GM18511 (cell line): Measurements from ENCODE around the gene RBSN.

Source experiments
- ATAC-seq: cut with Tn5 transposase; IDR thresholded peaks from one replicate; pipeline ENCODE4 v1.9.1; 2021; ENCODE audit warnings: mild to moderate bottlenecking, moderate library complexity; ENCODE audit not compliant: unreplicated experiment

RBSN gene

DNA sequence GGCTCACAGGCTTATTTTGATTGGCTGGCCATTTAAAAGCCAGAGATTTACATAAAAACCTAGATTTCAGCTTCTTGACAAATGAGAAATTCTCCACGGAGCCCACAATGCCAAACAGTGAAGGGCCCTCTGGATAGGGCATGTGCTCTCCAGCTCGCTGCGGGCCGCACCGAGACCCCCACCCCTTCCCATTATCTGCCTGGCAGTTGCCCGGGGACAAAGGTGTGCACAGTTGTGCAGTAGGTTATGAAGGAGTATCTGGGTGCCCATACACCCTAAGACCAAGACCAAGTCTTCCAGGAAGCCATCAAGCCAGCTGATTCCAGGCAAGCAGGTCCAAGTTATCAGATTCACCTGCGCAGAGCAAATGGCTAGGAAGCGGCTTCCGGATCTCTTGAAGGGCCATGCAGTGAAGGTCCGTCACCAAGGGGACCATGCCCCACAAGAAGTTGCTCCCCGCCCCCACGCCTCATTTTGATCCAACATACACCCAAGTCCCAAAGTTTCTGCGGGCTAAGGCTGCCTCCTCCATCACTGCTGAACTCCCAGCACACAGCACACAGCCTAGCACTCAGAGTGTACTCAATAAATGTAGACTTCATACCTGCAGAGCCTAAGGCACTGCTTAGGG lies 35.2 kb downstream of the RBSN start:
- ATAC-seq: no peak

DNA sequence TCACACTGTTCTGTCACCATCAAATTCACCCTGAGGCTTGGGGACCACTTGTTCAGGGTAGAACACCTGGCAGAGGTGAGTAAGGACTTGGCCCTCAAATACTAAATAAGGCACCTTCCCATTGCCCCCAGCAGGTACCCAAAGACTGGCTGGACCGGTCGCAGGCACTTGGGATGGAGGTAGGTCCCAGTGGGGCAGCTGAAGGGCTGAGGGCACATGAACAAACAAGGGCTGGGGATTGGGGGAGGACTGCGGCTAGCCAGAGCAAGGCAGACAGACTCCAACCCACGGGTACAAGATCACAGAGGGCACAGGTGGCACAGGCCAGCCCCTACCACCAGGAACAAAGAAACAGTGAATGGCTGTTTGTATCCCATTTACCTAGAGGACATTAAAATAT lies 35.7 kb downstream of the RBSN start:
- no peak for ATAC-seq

DNA sequence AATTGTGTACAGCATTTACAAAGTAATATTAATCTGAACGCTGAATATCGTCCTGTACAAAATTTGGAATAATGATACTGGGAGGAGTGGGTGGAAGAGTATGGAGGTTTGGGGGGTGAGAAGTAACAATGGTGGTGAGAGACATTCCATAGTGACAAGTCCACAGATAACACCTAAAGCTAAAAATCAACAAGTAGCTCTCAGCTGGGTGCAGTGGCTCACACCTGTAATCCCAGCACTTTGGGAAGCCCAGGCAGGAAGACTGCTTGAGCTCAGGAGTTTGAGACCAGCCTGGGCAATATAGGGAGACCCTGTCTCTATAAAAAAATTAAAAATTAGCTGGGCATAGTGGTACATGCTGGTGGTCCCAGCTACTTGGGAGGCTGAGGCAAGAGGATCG lies 38.9 kb downstream of the RBSN start:
- no peak for ATAC-seq

DNA sequence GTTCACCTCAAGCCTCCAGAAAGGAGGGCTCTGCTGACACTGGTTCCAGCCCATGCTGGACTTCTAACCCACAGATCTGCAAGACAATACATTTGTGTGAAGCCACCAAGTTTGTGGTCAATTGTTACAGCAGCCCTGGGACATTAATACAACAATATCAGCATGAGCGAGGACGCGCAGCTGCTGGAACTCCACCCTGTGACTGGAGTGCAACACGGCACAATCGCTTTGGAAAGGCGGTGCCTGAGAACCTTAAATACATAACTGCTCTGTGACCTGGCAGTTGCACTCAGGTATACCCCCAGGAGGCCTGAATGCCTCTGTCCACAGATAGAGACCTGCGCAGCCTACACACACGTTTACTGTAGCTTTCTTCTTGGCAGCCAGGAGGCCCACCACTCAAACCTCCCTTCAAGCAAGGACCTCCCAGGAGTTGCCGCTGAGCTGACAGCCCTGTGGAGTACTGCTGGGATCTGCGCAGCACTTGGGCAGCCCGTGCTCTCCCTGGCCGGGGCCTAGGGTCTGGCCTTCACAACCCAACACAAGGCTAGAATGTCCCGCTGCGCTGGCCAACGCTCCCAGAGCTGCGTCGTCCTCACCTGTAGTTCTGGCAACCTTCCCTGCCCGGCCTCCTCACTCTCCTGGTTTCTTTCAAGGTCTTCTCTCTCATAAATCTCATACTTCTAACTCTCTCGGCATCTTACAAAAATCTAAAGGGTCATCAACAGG lies 42.1 kb downstream of the RBSN start:
- ATAC-seq: no peak

DNA sequence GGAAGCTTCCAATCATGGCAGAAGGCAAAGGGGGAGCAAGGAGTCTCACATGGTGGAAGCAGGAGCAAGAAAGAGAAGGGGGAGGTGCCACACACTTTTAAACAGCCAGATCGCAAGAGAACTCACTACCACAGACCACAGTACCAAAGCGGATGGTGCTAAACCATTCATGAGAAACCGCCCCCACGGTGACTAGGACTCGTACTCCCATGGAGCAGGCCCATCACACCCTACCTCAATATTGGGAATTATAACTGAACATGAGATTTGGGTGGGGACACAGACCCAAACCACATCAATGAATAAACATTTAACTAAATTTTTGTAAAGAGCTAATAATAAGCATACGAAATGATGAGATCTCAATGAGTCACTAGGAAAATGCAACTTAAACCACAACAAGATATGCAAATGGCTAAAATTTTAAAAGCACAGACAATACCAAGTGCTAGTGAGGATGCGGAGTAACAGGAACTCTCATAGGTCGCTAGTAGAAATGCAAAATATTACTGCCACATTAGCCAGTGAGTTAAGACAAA lies 43.9 kb downstream of the RBSN start:
- ATAC-seq: peak; percentile 45

DNA sequence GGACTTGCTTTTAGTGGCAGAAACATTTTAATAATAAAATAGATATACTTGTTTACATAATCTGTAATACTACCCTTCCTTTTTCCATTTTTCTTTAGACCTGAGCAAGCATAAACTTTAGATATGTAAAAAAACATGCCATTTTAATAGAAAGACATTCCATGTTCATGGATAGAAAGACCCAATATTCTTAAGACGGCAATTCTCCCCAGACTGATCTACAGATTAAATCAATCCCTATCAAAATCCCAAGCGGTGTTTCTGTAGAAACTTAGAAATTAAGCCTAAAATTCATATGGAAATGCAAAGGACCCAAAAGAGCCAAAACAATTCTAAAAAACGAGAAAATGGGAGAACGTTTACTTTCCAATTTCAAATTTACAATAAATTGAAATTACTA lies 45.4 kb downstream of the RBSN start:
- ATAC-seq: no peak

DNA sequence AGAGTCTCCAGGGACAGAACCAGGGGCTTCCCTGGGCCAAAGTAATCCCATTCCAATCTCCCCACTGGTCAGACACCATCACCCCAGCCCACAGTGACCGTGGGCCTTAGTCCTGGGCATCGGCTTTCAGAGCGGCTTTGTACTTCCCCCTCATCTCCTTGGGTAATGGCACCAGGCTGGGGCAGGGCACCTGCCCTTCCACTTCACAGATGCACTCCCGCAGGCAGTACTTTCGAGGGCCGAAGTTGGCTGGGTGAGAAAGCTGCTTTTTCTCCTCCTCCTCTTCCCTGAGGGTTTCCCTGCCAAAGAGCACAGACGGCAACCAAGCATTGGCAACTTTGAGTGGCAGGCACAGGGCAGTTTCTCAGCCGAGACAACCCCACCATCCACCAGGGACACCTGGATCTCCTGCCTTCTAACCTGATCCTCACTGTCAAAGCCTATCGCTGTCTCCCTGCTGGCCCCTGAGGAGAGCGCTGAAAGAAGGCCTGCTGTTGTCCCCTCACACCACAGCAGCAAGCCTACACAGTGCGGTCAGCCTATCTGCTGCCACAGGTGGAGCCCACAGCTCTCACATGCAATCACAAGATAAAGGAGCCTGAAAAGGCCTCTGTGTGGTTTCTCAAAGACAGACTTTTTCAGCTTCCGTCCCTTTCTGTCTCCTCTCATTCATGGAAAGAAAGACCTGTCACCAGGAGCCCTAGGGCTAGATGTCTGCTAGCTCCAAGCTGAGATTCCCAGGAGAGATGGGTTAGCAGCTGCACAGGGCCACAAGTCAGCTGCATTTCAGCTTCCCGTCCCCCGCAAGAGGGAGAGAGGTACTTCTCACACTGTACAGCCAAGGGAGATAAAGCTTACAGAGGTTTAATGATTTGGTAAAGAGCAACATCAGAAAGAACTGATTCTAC lies 46.4 kb downstream of the RBSN start:
- no peak for ATAC-seq

DNA sequence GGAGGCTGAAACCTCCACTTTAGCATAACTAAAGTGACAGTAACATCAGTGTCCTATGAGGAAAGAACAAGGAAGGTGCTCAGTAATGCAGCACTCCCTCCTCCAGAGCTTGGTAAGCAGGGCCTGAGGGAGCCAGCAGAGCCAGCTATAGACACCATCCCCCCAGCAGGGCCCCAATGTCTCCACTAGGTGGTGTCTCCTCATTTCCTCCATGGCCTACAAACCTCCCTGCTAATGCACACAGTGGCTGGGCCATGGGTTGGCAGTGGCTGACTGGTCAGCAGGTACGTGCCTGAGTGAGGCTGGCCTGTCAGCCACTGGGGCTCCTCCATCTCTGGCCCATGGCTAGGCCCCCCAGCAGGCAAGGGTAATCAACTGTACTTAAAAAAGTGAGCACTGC lies 47.4 kb downstream of the RBSN start:
- peak; percentile 49 for ATAC-seq

DNA sequence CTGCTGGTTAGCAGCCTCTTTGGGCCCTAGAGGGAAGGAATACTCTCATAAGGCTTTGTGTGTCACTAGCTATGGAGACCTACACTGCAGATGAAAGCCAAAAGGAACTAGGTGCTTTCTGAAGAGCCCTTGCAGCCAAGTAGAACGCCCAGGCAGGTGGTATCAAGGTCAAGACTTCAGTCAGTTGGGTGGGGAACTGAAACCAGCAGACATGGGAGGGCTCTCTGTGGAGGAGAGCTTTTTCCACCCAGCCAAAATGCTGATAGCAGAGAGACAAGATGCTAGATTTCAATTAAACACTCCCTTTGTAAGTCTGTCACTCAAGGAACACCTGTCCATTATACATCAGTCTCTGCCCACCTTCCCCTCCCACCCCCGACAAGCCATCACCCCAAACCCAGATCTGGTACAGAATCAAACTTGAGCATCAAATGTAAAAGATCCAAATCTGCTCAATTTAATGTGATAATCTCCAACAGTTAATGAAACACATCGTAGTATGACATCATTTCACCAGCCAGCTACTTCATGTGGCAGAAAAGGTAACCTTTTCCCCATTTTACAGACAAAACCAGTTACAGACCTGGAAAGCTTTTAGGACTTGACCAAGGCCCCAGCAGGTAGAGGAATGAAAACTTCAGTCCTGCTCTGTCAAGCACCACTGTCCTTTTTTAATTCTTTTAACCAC lies 48.4 kb downstream of the RBSN start:
- peak; percentile 91 for ATAC-seq

DNA sequence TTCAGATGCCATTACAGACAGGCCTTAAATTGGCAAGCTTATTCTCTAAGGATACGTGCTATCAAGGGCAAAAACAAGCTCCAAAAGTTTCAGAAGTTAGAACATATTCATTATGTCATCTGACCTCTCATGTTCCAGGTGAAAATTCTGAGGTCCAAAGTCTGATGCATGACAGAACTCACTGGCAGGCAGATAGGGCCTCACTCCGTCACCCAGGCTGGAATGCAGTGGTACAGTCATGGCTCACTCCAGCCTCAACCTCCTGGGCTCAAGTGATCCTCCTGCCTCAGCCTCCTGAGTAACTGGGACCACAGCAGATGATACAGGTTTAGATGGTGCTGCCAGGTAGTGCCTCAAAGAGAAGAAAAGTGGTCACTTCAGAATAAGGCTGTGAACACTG lies 49.4 kb downstream of the RBSN start:
- no peak for ATAC-seq

DNA sequence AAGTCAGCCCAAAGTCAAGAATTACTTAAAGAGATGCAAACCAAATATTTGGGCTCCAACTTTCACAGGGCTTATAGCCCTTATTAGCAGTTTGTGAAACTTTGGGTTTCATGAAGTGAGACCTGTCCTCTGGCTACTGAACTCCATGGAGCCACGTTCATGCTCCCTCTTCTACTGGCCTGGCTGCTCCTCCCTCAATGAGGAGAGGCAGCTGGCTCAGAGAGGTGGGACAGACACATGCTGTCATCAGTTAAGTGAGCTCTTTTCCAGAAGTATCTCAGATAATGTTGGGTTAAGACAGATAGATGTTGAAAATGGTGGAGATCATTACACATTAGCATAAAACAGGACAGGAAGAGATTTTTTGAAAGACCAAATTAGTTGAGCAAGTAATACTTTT lies 53.3 kb downstream of the RBSN start:
- ATAC-seq: no peak

DNA sequence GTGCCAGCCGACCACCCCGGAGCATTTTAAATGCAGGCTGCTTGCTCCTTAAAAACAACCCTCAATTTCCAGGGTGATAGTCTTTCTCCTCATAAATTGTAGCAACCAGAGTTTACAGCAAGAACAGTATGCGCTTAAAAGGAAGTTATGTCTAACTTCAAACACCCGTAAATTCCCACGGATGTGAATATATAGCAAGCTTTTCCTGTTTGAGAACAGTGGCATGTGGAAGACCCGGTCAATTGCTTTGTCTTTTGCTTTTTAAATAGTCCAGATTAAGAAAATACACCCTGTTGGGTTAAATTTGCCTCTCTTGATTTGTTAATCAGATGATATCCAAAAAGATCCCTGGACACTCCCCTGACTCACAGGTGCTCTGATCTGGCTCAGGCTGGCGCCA lies 54.6 kb downstream of the RBSN start:
- ATAC-seq: no peak

DNA sequence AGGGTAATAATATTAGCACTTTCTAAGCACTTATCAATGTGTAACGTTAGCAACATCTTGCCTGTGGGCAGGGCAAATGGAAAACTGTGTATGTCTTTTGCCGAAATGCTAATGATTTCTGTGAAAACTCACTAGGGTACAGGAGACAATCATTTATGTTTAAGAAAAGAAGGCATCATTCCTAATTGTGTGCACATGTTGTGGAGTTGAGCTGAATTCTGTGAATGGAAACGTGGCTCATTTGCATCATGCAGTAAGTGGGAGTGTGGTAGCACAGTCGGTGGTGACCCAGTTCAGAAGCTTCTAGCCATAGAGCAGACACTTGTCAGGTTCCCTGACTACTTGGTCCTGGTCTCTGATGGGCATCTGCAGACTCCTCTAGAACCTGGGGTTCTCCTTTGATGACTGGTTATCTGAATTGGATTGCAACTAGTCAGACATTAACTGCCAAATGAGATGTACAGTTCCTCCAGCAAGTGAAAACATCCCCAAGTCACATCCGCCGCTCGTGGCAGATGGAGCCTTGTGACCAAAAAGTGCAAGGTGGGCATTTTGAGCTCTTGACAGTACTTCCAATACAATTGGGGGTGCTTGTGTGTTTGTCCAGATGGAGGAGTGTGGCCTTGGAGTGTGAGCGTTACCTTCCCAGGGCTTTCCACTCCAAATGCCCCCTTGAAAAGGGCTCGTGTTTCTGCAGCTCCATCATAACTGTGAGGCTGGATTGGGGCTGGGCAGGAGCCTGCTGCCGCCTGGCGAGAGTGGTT lies 55.4 kb downstream of the RBSN start:
- no peak for ATAC-seq

DNA sequence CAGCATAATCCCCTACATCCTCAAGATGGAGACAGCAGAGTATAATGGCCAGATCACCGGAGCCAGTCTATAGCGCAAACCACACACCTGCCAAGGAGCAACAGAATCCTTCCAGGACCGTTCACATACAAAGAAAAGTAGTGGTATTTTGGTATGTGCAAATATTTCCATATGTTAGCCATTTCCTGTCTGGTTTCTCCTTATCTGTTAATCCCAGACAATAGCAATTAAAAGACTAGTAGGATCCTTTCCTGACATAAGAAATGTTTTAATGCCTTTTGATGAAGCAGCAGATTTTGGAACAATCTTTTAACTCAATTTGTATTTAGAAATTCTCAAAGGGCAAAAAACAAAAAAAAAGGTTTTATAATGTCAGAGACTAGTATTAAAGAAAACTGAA lies 56.0 kb downstream of the RBSN start:
- ATAC-seq: no peak

DNA sequence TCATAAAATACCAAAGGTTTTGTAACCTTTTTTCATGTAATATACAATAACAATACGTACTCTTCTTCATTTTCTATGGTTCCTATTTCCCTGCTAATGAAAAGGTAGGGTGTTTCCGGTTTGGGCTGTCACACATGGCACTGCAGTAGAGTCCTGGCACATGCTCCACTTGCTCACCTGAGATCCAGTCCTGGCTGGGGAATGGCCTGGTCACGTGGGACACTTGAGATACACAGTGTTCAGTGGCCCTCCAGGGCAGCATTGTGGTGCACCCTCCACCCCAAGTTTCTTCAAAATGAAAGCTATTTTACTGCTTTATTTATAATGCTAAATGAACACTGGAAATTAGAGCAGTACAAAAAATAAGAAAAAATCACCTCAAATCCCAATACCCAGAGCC lies 57.0 kb downstream of the RBSN start:
- no peak for ATAC-seq

DNA sequence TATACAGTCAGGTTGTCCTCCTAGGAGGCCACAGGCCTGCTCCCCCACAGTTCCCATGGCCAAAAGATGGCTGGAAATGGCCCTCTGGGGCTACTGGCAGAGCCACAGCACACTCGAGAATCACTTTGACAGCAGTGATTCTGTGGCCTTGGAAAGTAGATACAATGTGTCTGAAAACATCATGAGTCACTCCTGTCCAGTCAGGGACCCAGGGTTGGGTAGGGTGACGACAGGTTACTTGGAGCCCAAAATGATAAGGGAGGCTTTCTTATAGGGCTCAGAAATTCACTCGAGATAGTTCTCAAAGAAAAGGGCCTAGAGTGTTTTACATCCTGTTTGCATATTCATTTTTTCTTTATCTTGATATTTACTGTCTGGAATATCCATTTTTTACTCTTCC lies 58.1 kb downstream of the RBSN start:
- no peak for ATAC-seq

DNA sequence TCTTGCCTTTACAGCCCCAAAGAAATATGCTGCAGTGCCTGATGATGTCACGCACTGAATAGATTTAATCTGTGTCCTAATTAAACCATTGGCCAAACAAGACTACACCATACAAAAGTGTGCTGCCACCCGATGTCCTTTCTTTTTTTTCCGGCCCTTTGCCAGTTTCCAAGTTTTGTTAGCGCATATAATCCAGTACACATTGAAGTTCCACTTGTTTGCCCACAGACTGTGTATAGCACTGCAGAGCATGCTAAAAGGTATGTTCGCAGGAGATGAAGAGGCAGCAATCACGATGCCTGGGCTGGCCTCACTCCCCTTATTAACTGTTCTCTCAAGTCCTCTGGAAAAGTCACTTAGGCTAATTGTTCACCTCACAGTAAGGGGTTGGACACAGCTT lies 60.6 kb downstream of the RBSN start:
- ATAC-seq: no peak

DNA sequence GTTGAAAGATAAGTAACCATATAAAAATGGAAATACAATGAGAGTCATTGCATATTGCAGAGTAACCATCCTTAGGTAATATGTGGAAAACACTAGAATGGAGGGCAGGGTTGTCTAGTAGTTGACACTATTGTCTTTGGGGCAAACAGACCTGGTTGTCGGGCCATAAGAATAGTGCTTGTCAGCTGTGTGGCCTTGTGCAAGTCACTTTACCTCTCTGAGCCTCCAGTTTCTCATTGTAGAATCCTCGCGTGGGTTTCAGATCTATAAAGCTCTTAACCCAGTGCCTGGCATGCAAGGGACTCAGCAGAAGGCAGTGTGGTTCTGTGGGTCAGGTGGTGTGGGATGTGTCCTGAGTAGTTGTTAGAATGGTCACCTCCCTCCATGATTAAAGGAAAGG lies 65.8 kb downstream of the RBSN start:
- ATAC-seq: no peak

DNA sequence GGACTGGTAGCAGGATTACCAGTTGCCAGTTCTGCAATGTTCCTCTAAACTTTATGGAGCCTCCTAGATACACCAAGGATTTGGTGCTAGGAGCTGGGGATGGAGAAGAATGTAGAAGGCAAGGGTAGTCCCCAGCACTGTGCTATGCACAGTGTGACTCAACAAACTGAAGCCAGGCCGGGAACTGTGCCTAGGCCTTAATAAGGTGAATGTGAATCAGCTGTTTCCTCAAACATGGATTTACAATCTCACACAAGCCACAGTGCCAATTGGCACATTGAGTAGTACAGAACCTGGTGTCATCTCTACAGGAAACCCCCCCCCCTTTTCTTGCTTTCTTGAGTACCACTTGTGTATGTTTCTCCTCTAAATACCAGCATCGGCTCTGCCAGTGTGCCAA lies 66.3 kb downstream of the RBSN start:
- ATAC-seq: no peak

DNA sequence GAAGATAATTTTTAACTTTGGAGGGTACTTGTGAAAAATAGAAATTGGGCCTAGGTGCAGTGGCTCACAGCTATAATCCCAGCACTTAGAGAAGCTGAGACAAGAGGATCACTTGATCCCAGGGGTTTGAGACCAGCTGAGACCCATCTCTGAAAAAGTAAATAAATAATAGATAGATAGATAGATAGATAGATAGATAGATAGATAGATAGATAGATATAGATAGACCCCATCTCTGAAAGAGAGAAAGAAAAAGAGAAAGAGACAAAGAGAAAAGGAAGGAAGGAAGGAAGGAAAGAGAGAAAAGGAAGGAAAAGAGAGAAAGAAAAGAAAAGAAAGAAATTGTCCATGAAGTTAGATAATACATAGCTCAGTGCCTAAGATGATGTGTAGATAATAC lies 69.3 kb downstream of the RBSN start:
- no peak for ATAC-seq
